Occipital lobe (tissue), 2 donors: ENCODE results near the gene ZCCHC2. TPM values are rescaled to one million over a fixed set of nuclear protein-coding genes. Genes with fewer than 3 reads are reported as not detected.

Experiments used
- DNase-seq: peaks from one replicate; lab custom pipeline; 2025; lab: John Stamatoyannopoulos, UW
- total RNA-seq: library from RNA; depleted of rRNA; stranded (reverse); fragments of >200 nt; gene quantifications from one replicate; pipeline ENCODE4 v1.2.3, GENCODE V29; 2014

ZCCHC2 gene
- total RNA-seq, 1 donor from 2014 or later = 13.1 TPM

- no peak for DNase-seq
These were observed 15.1 kb downstream of the ZCCHC2 start for GRCh38 chr18:62537946-62538345.

DNA sequence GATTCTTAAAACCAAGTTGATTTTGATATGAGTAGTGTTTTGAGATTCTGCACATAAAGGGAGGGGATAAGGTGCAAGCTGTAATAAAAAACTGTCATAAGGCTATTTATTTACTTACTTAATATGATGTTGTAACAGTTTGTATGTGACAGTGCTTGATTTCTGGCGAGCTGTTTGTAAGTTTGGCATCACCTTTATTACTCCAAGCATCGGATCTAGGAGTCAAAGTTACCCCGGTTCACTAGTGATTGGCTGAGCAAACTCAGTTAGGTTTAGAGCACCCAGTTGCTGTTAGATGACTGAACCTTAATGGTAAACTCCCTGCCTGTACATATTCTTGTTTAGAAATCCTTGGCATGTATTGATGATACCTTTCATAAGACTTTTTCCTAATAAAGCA, 16.1 kb downstream of the ZCCHC2 start:
- DNase-seq = no peak

- no peak for DNase-seq
These were observed 16.7 kb downstream of the ZCCHC2 start for GRCh38 chr18:62539284-62540165.

DNA sequence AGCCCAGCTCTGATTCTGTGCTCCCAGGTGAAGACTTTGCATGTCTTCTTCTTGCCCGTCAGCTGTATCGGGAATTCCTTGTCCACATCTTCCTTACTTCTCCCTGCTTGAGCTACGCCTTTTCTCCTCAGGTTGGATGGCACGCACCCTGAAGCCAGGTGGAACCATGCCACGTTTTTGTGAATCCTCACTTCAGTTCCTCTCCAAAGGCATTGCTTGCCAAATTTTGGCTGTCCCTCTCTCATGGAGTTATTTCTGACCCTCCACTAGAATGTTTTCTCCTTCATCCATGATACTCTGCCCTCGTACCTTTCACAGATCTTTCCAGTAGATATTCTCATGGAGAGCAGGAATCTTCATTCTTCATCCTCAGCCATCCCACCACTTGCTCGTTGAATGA, 20.2 kb downstream of the ZCCHC2 start:
- DNase-seq = no peak

DNA sequence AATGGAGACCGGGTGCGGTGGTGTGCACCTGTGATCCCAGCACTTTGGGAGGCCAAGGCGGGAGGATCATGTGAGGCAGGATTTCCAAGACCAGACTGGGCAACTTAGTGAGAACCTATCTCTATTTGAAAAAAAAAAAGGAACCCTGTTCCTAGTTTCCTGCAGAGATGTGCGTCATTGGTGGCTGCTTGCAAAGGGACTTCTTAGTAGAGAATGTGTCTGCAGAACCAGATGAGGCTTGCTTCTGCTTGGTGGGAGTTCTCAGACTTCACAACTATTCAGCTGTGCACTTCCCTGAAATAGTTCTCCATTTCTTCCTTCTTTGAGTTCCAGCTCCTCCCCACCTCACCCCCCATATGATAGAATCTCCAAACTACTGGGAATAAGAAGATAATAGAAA, 22.3 kb downstream of the ZCCHC2 start:
- DNase-seq = no peak

- DNase-seq = no peak
These were observed 26.9 kb downstream of the ZCCHC2 start for GRCh38 chr18:62549755-62550154.

- DNase-seq = no peak
These were observed 27.9 kb downstream of the ZCCHC2 start for GRCh38 chr18:62550746-62551145.

DNA sequence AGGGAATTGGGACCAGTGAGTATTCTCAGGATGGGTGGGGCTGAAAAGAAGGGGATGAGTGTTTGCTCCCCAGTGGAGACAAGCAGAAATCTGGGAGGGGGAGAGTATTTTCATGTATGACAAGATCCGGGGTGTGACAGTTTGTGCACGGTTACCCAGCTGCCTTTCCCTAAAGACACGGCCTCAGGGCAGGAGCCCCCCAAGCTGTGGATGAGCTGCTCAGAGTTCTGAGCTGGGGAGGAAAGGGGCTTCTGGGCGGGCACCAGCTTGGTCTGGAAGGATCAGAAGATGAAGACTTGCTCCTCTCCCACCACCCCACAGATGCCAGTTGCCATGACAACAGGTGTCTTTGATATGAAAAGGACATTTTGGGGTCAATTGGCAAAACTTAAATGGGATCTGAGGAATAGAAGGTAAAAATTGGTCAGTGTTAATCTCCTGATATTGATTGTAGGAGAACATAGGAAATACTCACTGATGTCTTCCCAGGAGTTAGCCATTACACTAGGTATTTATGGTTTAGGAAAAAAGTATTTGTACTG, 29.2 kb downstream of the ZCCHC2 start:
- no peak for DNase-seq

DNA sequence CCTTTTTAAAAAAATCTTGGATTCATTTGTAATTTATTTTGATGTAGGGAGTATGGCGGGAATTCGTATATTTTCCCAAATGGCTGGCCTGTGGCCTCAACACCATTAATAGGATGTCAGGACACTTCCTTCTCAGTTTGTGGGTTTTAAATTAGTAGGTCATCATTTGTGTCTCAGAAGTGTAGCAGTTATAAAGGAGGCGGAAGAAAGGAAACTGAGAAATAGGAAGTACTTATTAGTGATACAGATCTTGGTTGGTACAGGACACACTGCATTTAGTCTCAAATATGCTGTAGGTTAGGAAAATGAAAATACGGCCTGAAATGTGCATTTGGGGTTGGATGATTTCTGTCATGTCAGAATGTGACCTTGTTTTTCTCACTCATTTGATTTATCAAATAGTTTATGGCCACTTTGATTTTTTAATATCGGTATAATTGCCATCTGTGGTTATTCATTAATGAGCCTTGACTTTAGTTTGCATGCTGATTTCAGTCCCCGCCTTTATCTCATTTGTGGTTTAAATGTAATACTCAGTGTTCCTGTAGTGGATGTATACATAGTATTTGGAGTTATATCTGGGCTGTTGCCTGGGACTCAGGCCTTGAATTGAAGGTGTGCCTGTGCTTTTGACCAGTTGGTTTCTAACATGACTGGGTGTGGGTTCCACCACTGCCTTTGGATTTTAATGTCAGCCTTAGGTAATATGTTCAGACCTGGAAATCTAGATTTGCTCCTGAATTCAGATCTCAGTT, 31.4 kb downstream of the ZCCHC2 start:
- no peak for DNase-seq

DNA sequence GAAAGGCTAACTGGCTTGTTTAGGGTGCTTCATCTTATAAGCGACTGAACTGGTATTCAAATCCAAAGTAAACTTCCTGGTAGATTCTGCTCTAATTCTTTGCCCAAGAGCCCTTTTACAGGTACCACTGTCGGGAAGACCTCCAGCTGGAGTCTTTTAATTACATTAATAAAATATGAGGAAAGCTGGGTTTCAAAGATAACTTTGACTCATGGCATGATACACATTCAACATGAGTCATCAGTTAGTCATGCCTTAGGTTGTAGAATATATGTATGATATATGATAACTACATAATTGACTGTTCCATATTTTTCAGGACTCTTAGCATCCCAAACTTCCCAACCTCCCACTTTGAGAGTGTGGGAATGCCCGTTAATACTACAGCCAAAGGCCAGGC, 32.3 kb downstream of the ZCCHC2 start:
- no peak for DNase-seq

GRCh38 chr18:62556397-62556796, 33.6 kb downstream of the ZCCHC2 start:
- DNase-seq = no peak

DNA sequence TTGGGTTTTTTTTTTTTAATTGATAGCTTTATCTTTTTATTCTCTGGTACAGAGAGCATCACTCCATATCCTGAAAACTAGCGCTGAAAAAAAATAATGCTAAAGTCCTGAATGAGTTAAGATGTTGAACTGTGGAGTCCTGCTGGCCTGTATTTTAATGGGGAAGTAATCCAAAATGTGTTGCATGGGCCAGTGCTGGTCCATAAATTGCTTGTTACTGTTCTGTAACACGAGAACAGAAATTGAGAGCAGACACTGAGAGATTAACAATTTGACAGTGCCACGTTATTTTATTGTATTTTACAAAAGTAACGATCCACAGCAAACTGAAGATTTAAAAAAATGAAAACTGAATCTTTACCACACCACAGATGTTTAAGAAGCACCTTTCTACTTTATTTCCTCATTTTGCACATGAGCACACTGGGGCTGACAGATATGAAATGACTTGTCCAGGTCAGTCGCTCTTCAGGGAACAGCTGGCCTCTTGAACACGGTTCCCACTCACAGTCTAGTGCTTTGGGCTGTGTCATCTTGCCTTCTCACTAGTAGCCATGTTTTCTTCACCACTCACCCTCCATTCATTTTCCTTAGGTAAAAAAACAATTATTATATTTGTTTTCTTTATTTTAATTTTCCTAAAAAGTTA, 35.3 kb downstream of the ZCCHC2 start:
- DNase-seq = no peak

DNA sequence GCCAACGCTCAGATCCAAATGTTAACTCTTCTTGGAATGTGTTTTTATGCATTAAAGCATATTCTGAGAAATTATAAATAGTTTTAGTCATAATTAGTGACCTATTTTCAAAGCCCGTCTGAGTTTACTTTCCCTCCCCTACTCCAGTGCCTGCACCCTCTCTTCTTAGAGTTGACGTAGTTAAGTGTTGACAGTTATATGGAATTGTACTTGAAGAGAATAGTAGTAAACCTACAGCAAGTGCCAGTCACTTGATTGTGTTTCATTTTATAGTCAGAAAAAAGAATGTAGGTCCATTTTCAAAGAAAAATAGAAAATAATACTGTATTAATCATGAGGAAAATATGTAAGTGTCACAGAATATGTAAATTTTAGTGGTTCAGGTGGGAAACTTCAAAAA, 41.2 kb downstream of the ZCCHC2 start:
- DNase-seq = no peak

- DNase-seq = peak; percentile 8
These were observed 43.4 kb downstream of the ZCCHC2 start for GRCh38 chr18:62566199-62566598.

- DNase-seq = no peak
These were observed 44.0 kb downstream of the ZCCHC2 start for GRCh38 chr18:62566818-62567217.

DNA sequence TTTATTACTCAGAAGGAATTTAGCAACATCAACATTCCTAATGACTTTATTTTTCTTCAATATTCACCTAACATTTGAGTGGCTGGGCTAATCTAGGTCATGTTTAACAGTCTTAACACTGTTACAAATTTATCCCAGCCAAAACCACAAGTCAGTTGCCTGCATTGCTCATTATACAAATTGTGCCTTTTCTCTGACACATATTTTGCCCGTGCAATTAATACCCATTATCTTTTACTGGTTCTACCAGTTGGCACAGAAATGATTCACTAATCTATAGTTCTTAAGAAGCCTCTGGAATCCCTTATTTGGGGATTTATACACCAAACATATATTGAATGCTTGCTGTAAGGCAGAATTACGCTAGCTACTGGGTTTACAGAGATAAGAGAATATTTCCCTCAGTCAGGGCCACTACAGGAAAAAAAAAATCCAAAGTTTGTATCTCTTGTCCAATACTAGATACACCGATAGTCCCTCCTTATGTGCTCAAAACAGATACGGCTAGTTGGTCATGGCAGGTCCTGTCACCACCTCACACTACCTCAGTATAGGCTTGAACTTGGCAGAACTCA, 46.3 kb downstream of the ZCCHC2 start:
- DNase-seq = no peak

- DNase-seq = no peak
These were observed 48.2 kb downstream of the ZCCHC2 start for GRCh38 chr18:62571037-62571436.

DNA sequence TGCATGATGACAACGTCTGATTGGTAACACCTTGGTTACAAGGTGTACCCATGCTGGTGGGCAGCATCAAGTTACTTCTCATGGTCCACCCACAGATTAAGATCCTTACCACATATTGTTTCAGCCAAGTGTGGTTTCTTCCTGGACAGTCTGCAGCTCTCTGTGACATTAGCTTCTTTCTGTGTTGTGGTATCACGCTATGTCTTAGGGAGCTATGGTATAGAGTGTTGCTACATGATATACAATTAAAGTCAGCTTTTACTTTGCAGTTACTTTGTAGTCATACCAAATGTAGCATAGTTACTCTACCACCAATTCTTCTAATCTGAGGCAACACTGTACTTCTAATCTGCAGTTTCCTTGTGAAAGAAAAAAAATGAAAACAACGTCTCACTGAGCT, 48.8 kb downstream of the ZCCHC2 start:
- DNase-seq = no peak

DNA sequence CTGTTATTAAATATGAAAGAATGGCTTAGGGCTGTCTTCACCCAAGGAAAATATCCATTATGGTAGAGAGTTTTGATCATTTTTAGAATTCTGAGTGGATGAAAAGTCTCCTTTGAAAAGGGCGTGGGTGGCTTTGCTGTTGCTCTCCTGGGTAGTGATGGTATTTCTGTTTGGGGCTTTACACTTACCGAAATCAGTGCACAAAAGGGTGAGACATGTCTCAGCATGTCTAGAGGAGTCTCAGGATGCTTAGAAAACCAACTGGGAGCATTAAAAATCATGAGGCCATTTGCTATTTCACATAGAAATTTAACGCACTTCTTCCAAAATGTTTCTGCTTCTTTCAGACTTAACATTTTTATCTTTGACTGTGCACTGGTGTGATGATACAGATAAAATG, 49.6 kb downstream of the ZCCHC2 start:
- DNase-seq = no peak

DNA sequence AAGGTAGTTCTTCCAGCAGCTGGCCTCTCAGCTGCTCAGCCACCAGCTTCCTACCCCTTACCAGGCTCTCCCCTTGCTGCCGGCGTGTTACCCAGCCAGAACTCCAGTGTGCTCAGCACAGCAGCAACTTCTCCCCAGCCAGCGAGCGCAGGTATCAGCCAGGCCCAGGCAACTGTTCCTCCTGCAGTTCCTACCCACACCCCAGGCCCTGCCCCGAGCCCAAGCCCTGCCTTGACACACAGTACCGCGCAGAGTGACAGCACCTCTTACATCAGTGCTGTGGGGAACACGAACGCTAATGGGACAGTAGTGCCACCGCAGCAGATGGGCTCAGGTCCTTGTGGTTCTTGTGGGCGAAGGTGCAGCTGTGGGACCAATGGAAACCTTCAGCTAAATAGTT, 52.0 kb downstream of the ZCCHC2 start:
- no peak for DNase-seq

DNA sequence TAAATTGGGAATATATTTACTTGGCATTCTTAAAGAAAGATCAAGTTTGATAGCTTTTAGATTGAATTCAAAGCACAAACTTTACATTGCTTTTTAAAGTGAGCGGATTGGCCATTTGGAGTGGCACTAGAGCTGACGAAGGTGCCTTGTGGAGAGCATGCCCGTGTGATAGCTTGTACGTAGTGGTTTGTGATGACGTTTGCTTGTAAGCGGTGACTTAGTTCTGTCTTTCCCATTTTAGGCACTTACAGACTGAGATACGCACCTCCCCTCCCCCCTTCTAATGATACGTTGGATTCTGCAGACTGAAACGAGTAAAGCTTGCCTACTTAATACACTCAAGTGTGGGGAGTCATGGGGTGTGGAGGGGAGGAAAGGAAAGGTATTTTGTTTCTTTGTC, 53.4 kb downstream of the ZCCHC2 start:
- no peak for DNase-seq
